Endothelial cell of umbilical vein (primary cell): ENCODE results near the gene NR3C2. TPM values are rescaled to one million over a fixed set of nuclear protein-coding genes. Genes with fewer than 3 reads are reported as not detected.

Experiments used
- BruUV-seq: library from RNA; stranded (reverse); fragments of 400-500 nt; replicated peaks from 2 replicates; lab custom pipeline; 2021; lab: Mats Ljungman, UMichigan
- CTCF ChIA-PET: fragments of 300-600, 350-600 bp; sonication (Branson Sonifier 250); formaldehyde crosslinking; loops from one replicate; lab custom pipeline; 2021; ENCODE audit warnings: antibody characterized with exemption, inconsistent platforms; lab: Charles Lee
- POLR2A ChIA-PET: fragments of 300-600, 350-600 bp; sonication (Branson Sonifier 250); formaldehyde crosslinking; loops from one replicate; lab custom pipeline; 2021; ENCODE audit warnings: antibody characterized with exemption, inconsistent platforms; lab: Charles Lee
- DNase-seq: peaks from one replicate; pipeline ENCODE4 v3.0.0-alpha.2; 2011; ENCODE audit warnings: low read depth, low spot score
- FAIRE-seq: peaks from 2 replicates; lab custom pipeline; 2011; peaks lifted over from hg19 to GRCh38; lab: Jason Lieb, UNC
- H2AFZ ChIP-seq: 2 replicates; pipeline ENCODE4 v1.6.0; 2012; ENCODE audit warnings: low read depth, low read length, control low read depth, inconsistent platforms
- H3K27ac ChIP-seq: 2 replicates; pipeline ENCODE4 v1.5.1; 2011; ENCODE audit warnings: low read depth, mild to moderate bottlenecking, control low read depth, low read length, moderate library complexity; ENCODE audit not compliant: insufficient read depth
- H3K27me3 ChIP-seq, 2 experiments: 2 replicates each; pipeline versions ENCODE4 v1.6.0 to v1.6.1; 2011; ENCODE audit warnings: low read length in 2 of 2, mixed read lengths in 1 of 2; ENCODE audit not compliant: control insufficient read depth in 2 of 2, insufficient read depth in 2 of 2
- H3K36me3 ChIP-seq, 2 experiments: 2 replicates in 1 of 2; 3 replicates in 1 of 2; pipeline ENCODE4 v1.5.1; 2011; ENCODE audit warnings: low read length in 2 of 2, mild to moderate bottlenecking in 1 of 2, moderate library complexity in 1 of 2; ENCODE audit not compliant: control insufficient read depth in 2 of 2, insufficient read depth in 2 of 2; ENCODE audit errors: extremely low read depth in 1 of 2
- H3K4me1 ChIP-seq: 3 replicates; pipeline ENCODE4 v1.5.1; 2011; ENCODE audit warnings: mild to moderate bottlenecking, low read length; ENCODE audit not compliant: control insufficient read depth, insufficient read depth; ENCODE audit errors: extremely low read depth
- H3K4me2 ChIP-seq: 2 replicates; pipeline ENCODE4 v1.6.1; 2011; ENCODE audit warnings: low read length, control low read depth, mixed read lengths; ENCODE audit not compliant: insufficient read depth
- H3K4me3 ChIP-seq, 3 experiments: fragments of 200-600 bp in 1 of 3; sonication (generic), shearing (Covaris generic) in 1 of 3; replicated peaks in 1 of 3; 2 replicates each; pipeline ENCODE4 v1.5.1; 2011 to 2016; ENCODE audit warnings: control low read depth in 3 of 3, low read length in 3 of 3, mild to moderate bottlenecking in 2 of 3, inconsistent platforms in 1 of 3, low read depth in 1 of 3, moderate library complexity in 1 of 3; ENCODE audit not compliant: insufficient read depth in 1 of 3
- H3K79me2 ChIP-seq: 2 replicates; pipeline ENCODE4 v1.6.0; 2012; ENCODE audit warnings: low read length, inconsistent platforms; ENCODE audit not compliant: control insufficient read depth, insufficient read depth
- H3K9ac ChIP-seq: replicated peaks from 2 replicates; pipeline ENCODE3; 2011; ENCODE audit warnings: low read length, control low read depth; ENCODE audit not compliant: insufficient read depth; ENCODE audit errors: extremely low read depth
- H3K9me1 ChIP-seq: replicated peaks from 3 replicates; pipeline ENCODE4 v1.6.0; 2011; ENCODE audit warnings: mild to moderate bottlenecking, low read length; ENCODE audit not compliant: control insufficient read depth, insufficient read depth; ENCODE audit errors: extremely low read depth
- H3K9me3 ChIP-seq: replicated peaks from 2 replicates; pipeline ENCODE4 v1.5.1; 2012; ENCODE audit warnings: low read length, inconsistent platforms; ENCODE audit not compliant: control insufficient read depth, insufficient read depth
- H4K20me1 ChIP-seq: replicated peaks from 2 replicates; pipeline ENCODE3; 2011; ENCODE audit warnings: mild to moderate bottlenecking, low read length; ENCODE audit not compliant: control insufficient read depth, insufficient read depth; ENCODE audit errors: extremely low read depth
- EZH2 ChIP-seq: IDR thresholded peaks from 2 replicates; pipeline ENCODE4 v1.6.1; 2012; ENCODE audit warnings: borderline replicate concordance, low read depth, mild to moderate bottlenecking, moderate library complexity, low read length, inconsistent platforms; ENCODE audit not compliant: severe bottlenecking
- FOS ChIP-seq: IDR thresholded peaks from 2 replicates; pipeline ENCODE4 v1.6.1; 2011; ENCODE audit warnings: mild to moderate bottlenecking, low read length, moderate library complexity, borderline replicate concordance; ENCODE audit not compliant: insufficient read depth
- GATA2 ChIP-seq: IDR thresholded peaks from 2 replicates; pipeline ENCODE4 v1.7.0; 2011; ENCODE audit warnings: low read depth, mild to moderate bottlenecking, moderate library complexity, mixed read lengths, low read length; ENCODE audit not compliant: insufficient read length, insufficient read depth
- JUN ChIP-seq: IDR thresholded peaks from 2 replicates; pipeline ENCODE4 v1.6.1; 2011; ENCODE audit warnings: borderline replicate concordance, low read depth; ENCODE audit not compliant: insufficient read length, insufficient read depth
- MYC ChIP-seq: IDR thresholded peaks from one replicate; pipeline ENCODE4 v1.6.1; 2011; ENCODE audit warnings: mild to moderate bottlenecking, low read depth, low read length
- POLR2A ChIP-seq: IDR thresholded peaks from 2 replicates; pipeline ENCODE4 v1.6.1; 2012; ENCODE audit warnings: low read depth, mild to moderate bottlenecking, control low read depth, low read length
- dilution Hi-C: fragments of 300-500 bp; cut with MboI; formaldehyde crosslinking; loops from one replicate; pipeline ENCODE4 v1.15.0; 2019; ENCODE audit warnings: low sequenced_read_pairs; ENCODE audit not compliant: extremely low pct_ligation_motif_present
- intact Hi-C: fragments of 100-400 bp; cut with micrococcal nuclease; formaldehyde crosslinking; loops from one replicate; pipeline ENCODE4 v1.10.0; 2022
- polyA plus RNA-seq, 4 experiments: library from polyadenylated mRNA; depleted of rRNA in 3 of 4; stranded (reverse) in 3 of 4; unstranded in 1 of 4; fragments of >200 nt; gene quantifications; 2 replicates each; pipeline versions ENCODE4 v1.2.1 to v1.2.3, GENCODE V29; 2011 to 2012; ENCODE audit warnings: missing spikeins in 1 of 4
- total RNA-seq: library from RNA; stranded (reverse); gene quantifications from 2 replicates; pipeline ENCODE4 v1.2.3, GENCODE V29; 2021
- TF ChIP-seq, protein P1 (sequence below): IDR thresholded peaks from 2 replicates; pipeline ENCODE4 v1.6.1; 2011; ENCODE audit not compliant: insufficient read depth, insufficient read length
- TF ChIP-seq, protein P2 (sequence below), 2 donors: IDR thresholded peaks; 1 replicate in 1 of 2; 2 replicates in 1 of 2; pipeline ENCODE4 v1.5.1; 2011; ENCODE audit warnings: low read length in 2 of 2, mild to moderate bottlenecking in 2 of 2, moderate library complexity in 2 of 2, control low read depth in 1 of 2, inconsistent platforms in 1 of 2, low read depth in 1 of 2; ENCODE audit not compliant: insufficient read depth in 1 of 2; ENCODE audit errors: extremely low read depth in 1 of 2

NR3C2 gene
- total and polyA plus RNA-seq, 2 donors (not counting 3 experiments of a cell fraction or from before 2014, with no cell fraction given), result 4.8 to 16.4 TPM

DNA sequence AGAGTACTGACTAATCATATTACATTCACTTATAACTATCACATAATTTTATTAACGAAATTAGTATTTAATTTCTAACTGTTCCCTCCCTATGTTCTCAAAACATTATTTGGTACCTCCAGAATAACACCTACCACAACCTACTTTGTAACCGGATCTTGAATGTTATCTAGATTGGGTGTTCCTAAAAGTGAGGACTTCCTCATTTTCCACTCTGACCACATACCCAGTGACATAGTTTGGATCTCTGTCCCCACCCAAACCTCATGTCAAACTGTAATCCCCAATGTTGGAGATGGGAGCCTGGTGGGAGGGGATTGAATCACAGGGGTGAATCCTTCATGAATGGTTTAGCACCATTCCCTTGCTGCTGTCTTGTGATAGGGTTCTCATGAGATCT, 21.8 kb downstream of the NR3C2 start:
- Histone ChIP-seq H4K20me1 (no peaks in the 10 kb centered on the region), H3K9me1 (no peaks in the 10 kb centered on the region), H3K4me3 (no peak overlapping the region), H3K36me3 (no peaks in the 10 kb centered on the region), H3K27me3 (no peaks in the 10 kb centered on the region), H2AFZ (no peak overlapping the region), H3K9ac (no peak overlapping the region), H3K9me3 (no peaks in the 10 kb centered on the region), H3K4me2 (no peak overlapping the region), H3K4me1 (no peaks in the 10 kb centered on the region), H3K79me2 (peaks cover 6% of the 10 kb centered on the region), H3K27ac (no peak overlapping the region)
- ChIA-PET CTCF (no interaction called here), POLR2A (no interaction called here)
- BruUV-seq, result no TSS peak
- no peak for TF ChIP-seq GATA2
- TF ChIP-seq, protein P1, sequence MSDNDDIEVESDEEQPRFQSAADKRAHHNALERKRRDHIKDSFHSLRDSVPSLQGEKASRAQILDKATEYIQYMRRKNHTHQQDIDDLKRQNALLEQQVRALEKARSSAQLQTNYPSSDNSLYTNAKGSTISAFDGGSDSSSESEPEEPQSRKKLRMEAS, result no peak
- dilution Hi-C loops (no loop called here), intact Hi-C loops (no loop called here)
- DNase-seq (no peak), FAIRE-seq (no peak)

DNA sequence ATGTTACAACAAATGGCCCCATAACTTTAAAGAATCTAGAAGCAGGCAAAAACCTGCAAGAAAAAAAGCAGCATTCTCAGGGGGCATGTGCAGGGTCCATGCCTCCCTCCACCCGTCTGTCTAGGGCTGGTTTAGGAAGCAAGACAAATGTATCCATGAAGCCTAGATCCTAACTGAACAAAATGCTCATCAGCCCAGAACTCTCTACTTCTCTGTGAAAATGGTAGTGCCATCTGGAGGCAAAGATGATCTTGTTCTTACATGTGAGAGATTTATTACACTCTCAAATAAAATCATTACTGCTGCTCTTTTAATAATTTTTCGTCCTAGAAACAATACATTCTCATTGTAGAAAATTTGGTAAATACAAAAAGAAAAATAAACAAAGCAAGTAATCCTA, 26.7 kb downstream of the NR3C2 start:
- no peaks in the 10 kb centered on the region for H3K36me3 ChIP-seq
- H4K20me1 ChIP-seq, result no peaks in the 10 kb centered on the region
- no TSS peak for BruUV-seq
- intact Hi-C loops, result loop anchor here (5.0 kb wide), 1 partner anchor 283 kb away; no protein-coding TSS in a partner anchor
- no peaks in the 10 kb centered on the region for H3K9me3 ChIP-seq
- peaks cover 3% of the 10 kb centered on the region for H3K79me2 ChIP-seq
- TF ChIP-seq FOS (no peak), JUN (no peak), EZH2 (no peak), MYC (no peak), POLR2A (no peak)
- TF ChIP-seq, protein P2, sequence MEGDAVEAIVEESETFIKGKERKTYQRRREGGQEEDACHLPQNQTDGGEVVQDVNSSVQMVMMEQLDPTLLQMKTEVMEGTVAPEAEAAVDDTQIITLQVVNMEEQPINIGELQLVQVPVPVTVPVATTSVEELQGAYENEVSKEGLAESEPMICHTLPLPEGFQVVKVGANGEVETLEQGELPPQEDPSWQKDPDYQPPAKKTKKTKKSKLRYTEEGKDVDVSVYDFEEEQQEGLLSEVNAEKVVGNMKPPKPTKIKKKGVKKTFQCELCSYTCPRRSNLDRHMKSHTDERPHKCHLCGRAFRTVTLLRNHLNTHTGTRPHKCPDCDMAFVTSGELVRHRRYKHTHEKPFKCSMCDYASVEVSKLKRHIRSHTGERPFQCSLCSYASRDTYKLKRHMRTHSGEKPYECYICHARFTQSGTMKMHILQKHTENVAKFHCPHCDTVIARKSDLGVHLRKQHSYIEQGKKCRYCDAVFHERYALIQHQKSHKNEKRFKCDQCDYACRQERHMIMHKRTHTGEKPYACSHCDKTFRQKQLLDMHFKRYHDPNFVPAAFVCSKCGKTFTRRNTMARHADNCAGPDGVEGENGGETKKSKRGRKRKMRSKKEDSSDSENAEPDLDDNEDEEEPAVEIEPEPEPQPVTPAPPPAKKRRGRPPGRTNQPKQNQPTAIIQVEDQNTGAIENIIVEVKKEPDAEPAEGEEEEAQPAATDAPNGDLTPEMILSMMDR (IDR thresholded peaks at IDR 0.05; ENCODE audit: extremely low read depth in 1 of 2, insufficient read depth in 1 of 2, low read depth in 1 of 2, low read length in 2 of 2), result no peak
- TF ChIP-seq, protein P1, result no peak
- H3K4me2 ChIP-seq, result no peak overlapping the region
- no peak overlapping the region for H2AFZ ChIP-seq
- H3K9ac ChIP-seq, result no peak overlapping the region
- POLR2A ChIA-PET, result no interaction called here
- H3K4me1 ChIP-seq, result no peaks in the 10 kb centered on the region
- no peak overlapping the region for H3K4me3 ChIP-seq
- CTCF ChIA-PET, result no interaction called here
- DNase-seq, result peak; percentile 57
- no peaks in the 10 kb centered on the region for H3K27me3 ChIP-seq
- H3K9me1 ChIP-seq, result no peaks in the 10 kb centered on the region
- dilution Hi-C loops, result no loop called here
- FAIRE-seq, result peak; percentile 18
- no peak overlapping the region for H3K27ac ChIP-seq
